PFSK-1 (cell line): Measurements from ENCODE around the gene HMGB4.

ENCODE experiments used
- FOXP2 ChIP-seq: optimal IDR thresholded peaks from 2 replicates; pipeline ENCODE3; 2011; ENCODE audit warnings: borderline replicate concordance, control low read depth, inconsistent platforms; ENCODE audit not compliant: insufficient read depth; ENCODE audit errors: extremely low read length, extremely low read depth
- POLR2AphosphoS5 ChIP-seq: IDR thresholded peaks from 2 replicates; pipeline ENCODE4 v1.6.1; 2012; ENCODE audit warnings: low read depth, mild to moderate bottlenecking, control low read depth, low read length, moderate library complexity
- REST ChIP-seq, 2 experiments: IDR thresholded peaks; 2 replicates each; pipeline versions ENCODE4 v1.6.1 to v1.8.0; 2011 to 2012; ENCODE audit warnings: low read depth in 2 of 2, low read length in 2 of 2, control low read depth in 1 of 2, inconsistent platforms in 1 of 2, mild to moderate bottlenecking in 1 of 2, moderate library complexity in 1 of 2; ENCODE audit not compliant: insufficient read depth in 1 of 2
- SIN3A ChIP-seq: IDR thresholded peaks from 2 replicates; pipeline ENCODE4 v1.6.1; 2012; ENCODE audit warnings: mild to moderate bottlenecking, low read length, moderate library complexity, borderline replicate concordance; ENCODE audit not compliant: insufficient read depth
- TAF1 ChIP-seq: IDR thresholded peaks from 2 replicates; pipeline ENCODE4 v1.6.1; 2012; ENCODE audit warnings: low read length, control low read depth, borderline replicate concordance; ENCODE audit not compliant: insufficient read depth

GRCh38 chr1:33818071-33818470, 45.8 kb upstream of the HMGB4 start:
- TF ChIP-seq TAF1 (no peak), POLR2AphosphoS5 (no peak), REST (IDR thresholded peaks at IDR 0.05; ENCODE audit: insufficient read depth in 1 of 2, low read depth in 2 of 2, low read length in 2 of 2) (no peak), SIN3A (no peak), FOXP2 (no peak)
